GM11168 (cell line): ENCODE data around the gene PAQR5.
"Not testable (repeated sequence)": the region's sequence is repeated elsewhere in the genome, so short reads cannot be mapped to it uniquely, and the experiment has no call there.

Source experiments
- in situ Hi-C: fragments of 300-500 bp; cut with MboI; formaldehyde crosslinking; loops from one replicate; pipeline ENCODE4 v1.12.0; 2022; ENCODE audit warnings: low sequenced_read_pairs; ENCODE audit not compliant: unreplicated experiment

Gene PAQR5

GRCh38 chr15:69291651-69292050 is 7.1 kb upstream of the PAQR5 start:
- in situ Hi-C loops: not testable (repeated sequence)

GRCh38 chr15:69292826-69293420 is 5.8 kb upstream of the PAQR5 start:
- in situ Hi-C loops: no loop called here

- in situ Hi-C loops: no loop called here
Observed at GRCh38 chr15:69293741-69294615, 4.7 kb upstream of the PAQR5 start.

GRCh38 chr15:69296606-69297005 is 2.1 kb upstream of the PAQR5 start:
- in situ Hi-C loops: no loop called here

- in situ Hi-C loops: no loop called here
Observed at GRCh38 chr15:69297642-69298353, 914 bp upstream of the PAQR5 start.

GRCh38 chr15:69298354-69298696 is 387 bp upstream of the PAQR5 start:
- in situ Hi-C loops: no loop called here

DNA sequence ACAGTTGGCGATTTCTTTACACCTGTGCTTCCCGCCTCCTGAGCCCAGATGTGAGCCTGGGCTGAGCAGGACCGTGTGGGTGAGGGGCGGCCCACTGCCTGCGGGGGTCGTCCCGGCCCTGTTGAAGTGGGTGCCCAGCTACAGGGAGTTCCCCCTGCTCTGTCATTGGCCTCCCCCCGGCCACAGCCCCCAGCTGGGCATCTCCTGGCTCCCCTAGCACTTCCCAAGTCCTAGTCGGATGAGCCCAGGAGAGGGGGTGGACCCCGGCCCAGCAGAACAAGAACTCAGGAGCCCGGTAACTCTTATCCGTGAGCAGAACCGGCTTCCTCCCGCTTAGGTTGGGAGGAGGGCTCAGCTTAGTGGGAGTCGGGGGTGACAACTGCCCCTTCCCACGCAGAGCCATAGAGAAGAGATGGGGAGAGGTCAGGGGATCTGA is 757 bp downstream of the PAQR5 start:
- in situ Hi-C loops: no loop called here

DNA sequence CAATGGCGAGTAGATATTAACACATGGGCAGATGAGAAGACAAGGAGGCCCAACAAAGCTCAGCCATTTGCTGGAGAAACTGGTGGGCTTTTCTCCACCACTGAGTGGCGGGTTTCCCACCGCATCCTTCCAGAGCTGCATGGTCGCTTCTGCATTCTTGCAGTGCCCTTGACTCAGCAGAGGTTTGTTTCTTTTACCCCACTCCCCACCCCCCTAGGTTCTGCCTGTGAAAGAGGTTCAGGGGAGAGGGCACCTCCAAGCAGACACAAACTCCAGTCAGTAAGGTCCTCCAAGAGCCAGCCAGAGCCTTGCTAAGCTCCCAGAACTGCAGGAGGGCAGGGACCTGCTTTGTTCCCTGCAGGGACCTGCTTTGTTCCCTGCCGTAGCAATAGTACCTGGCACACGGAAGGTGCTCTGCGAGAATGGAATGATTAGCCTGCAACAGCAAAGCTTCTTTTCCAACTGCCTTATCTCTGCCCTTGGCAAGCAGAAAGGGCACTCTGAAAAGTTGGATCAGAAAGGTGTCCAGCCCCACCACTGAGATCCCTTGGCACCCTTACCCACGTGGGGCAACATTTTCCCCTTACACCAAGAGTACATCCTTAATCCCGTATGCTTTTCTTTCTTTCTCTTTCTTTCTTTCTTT is 1.4 kb downstream of the PAQR5 start:
- in situ Hi-C loops: no loop called here

DNA sequence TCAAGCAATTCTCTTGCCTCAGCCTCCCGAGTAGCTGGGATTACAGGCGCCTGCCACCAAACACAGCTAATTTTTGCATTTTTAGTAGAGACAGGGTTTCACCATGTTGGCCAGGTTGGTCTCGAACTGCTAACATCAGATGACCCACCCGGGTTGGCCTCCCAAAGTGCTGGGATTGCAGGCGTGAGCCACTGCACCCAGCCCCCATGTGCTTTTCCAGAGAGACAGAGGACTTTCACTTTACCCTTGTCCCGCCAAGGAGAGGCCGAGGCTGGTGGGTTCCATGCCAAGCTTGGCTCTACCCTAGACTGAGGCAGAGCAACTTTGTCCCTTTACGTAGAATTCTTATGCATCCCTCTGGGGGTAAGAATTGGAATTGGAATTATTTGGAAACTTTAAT is 2.4 kb downstream of the PAQR5 start:
- in situ Hi-C loops: not testable (repeated sequence)

- in situ Hi-C loops: not testable (repeated sequence)
Observed at GRCh38 chr15:69302087-69302486, 3.4 kb downstream of the PAQR5 start.

GRCh38 chr15:69302929-69303328 is 4.2 kb downstream of the PAQR5 start:
- in situ Hi-C loops: no loop called here

DNA sequence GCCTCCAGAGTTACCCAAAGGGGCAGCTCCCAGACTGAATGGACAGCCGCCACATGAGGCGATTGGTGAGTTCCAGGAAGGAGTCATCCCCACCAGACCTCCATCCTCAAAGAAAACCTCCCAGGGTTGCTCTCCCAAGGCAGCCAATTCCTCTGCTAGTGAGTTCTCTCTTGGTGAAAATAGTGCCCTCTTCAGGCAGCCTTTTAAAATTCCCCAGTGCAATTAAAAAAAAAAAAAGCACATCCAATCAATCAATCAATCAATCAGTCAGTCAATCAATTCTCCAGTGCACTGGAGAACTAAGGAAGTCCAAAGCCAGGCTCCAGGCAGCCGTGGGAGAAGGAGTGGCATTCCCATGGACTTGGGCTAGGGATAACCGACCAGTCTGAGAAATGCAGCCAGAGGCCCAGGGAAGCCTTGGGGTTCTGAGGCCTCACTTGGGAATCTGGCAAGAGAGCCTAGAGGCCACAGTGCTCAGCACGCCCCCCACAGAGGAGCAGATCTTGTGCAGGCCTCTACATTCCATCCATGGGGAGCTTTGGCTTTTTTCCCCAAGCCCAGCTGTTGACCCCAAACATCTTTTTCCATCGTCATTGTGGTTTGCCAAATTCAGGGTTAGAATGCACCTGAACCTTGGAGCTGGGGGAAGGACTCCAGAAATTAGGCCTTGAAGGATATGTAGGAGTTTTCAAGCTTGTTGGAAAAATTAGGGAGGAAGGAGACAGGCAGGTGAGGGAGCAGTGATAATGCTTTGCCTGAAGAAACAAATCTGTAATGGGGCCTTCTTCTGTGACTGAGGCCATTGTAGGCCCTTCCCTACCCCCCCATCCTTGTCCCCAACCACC is 4.8 kb downstream of the PAQR5 start:
- in situ Hi-C loops: no loop called here

GRCh38 chr15:69304182-69304545 is 5.5 kb downstream of the PAQR5 start:
- in situ Hi-C loops: no loop called here

- in situ Hi-C loops: no loop called here
Observed at GRCh38 chr15:69305204-69305931, 6.7 kb downstream of the PAQR5 start.

GRCh38 chr15:69305933-69306568 is 7.3 kb downstream of the PAQR5 start:
- in situ Hi-C loops: no loop called here

DNA sequence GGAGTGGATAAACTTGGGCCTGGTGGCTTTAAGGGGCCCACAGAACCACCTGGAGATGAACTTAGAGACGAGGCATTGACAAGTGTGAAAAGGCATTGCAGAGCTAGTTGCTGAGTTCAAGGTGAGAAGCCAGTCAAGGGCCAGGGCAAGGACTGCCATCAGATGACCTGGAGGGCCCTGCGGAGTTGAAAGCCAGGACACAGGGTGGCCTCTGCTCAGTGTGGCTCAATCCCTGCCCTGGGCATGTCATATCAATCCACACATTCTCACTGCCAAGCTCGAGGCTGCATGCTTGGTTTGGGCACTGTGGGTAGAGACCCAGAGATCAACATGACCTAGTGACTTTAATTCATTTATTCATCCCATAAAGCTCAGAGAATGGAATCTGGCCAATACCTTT is 9.2 kb downstream of the PAQR5 start:
- in situ Hi-C loops: no loop called here

DNA sequence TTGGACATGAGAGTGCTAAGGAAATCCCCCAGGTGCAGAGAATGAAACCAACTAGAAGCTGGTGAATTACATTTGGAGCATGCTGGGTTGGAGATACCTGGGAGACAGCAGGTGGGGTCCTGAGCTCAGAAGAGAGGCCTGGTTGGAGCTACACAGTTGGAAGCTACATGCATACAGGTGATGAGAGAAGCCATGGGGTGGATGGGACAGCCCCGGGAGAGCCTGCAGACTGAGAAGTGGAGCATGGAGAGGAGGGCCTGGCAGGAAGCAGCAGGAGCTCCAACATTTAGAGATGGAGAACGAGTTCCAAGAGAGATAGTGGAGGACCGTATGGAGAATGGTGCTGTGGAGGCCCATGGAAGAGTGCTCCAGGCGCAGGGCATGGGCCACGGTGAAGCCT is 10.2 kb downstream of the PAQR5 start:
- in situ Hi-C loops: no loop called here

DNA sequence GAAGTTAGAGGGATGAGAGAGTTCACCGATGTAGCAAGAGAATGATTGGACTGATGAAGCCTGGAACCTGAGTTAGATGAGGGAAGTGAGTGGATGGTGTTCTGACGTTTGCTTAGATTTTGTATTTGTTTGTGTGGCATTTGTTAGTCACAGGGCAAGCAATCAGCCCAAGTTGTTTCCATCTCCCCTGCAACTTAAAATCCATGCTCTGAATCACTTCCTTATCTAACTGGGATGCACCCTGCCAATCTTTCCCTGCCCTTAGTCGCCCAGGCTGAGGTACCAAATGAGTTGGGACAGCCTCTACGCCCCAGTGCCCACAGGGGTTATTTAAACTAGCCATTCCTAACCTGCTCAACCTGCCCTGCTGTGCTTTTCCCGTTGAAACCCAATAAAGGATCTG is 12.6 kb downstream of the PAQR5 start:
- in situ Hi-C loops: no loop called here

DNA sequence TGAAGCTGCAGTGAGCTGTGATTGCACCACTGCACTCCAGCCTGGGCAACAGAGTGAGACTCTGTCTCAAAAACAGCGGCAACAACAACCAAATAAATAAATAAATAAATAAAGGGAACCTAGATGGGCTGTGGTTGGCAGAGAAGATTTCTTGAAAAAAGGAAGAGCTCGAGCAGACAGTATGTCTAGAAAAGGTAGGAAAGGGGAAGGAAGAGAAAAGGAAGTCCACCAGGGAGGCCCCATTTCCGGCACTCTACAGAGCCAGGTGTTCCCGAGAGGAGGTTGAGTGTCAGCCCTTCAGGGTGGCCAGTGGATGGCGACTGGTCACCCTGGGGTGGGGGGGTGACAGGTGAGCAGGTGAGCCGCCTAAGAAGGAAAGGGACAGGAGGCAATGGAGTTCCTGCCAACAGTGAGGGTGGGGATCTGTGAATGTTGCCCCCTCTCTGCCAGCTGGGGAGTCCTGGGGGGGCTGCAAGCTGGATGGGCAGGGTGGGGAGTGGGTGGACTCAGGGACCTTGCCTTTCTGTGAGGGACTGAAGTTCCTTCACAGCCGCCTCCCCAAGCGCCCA is 14.8 kb downstream of the PAQR5 start:
- in situ Hi-C loops: no loop called here
